HFF-Myc (cell line): ENCODE data around the gene ITGB2.

Source experiments
- DNase-seq: peaks from one replicate; pipeline ENCODE4 v3.0.0-alpha.2; 2011; ENCODE audit warnings: low read depth; ENCODE audit errors: extremely low read depth
- H3K4me3 ChIP-seq: replicated peaks from 2 replicates; pipeline ENCODE4 v1.5.1; 2011; ENCODE audit warnings: low read depth, mild to moderate bottlenecking, control low read depth, low read length
- TF ChIP-seq, protein P1 (sequence below): IDR thresholded peaks from 2 replicates; pipeline ENCODE4 v1.5.1; 2012; ENCODE audit warnings: mild to moderate bottlenecking, low read depth, low read length, control low read depth; ENCODE audit errors: missing control alignments

The ITGB2 gene

GRCh38 chr21:44867464-44867863, 53.2 kb downstream of the ITGB2 start:
- no peak for DNase-seq
- H3K4me3 ChIP-seq: no peak overlapping the region
- TF ChIP-seq, protein P1, sequence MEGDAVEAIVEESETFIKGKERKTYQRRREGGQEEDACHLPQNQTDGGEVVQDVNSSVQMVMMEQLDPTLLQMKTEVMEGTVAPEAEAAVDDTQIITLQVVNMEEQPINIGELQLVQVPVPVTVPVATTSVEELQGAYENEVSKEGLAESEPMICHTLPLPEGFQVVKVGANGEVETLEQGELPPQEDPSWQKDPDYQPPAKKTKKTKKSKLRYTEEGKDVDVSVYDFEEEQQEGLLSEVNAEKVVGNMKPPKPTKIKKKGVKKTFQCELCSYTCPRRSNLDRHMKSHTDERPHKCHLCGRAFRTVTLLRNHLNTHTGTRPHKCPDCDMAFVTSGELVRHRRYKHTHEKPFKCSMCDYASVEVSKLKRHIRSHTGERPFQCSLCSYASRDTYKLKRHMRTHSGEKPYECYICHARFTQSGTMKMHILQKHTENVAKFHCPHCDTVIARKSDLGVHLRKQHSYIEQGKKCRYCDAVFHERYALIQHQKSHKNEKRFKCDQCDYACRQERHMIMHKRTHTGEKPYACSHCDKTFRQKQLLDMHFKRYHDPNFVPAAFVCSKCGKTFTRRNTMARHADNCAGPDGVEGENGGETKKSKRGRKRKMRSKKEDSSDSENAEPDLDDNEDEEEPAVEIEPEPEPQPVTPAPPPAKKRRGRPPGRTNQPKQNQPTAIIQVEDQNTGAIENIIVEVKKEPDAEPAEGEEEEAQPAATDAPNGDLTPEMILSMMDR: no peak

- TF ChIP-seq, protein P1: no peak
- no peak for DNase-seq
Observed at GRCh38 chr21:44866780-44867179, 53.9 kb downstream of the ITGB2 start.

GRCh38 chr21:44865561-44866280, 55.0 kb downstream of the ITGB2 start:
- TF ChIP-seq, protein P1: no peak
- H3K4me3 ChIP-seq: no peak overlapping the region
- no peak for DNase-seq

More at GRCh38 chr21:44866780-44867179, 53.9 kb downstream of the ITGB2 start:
- H3K4me3 ChIP-seq: no peak overlapping the region

DNA sequence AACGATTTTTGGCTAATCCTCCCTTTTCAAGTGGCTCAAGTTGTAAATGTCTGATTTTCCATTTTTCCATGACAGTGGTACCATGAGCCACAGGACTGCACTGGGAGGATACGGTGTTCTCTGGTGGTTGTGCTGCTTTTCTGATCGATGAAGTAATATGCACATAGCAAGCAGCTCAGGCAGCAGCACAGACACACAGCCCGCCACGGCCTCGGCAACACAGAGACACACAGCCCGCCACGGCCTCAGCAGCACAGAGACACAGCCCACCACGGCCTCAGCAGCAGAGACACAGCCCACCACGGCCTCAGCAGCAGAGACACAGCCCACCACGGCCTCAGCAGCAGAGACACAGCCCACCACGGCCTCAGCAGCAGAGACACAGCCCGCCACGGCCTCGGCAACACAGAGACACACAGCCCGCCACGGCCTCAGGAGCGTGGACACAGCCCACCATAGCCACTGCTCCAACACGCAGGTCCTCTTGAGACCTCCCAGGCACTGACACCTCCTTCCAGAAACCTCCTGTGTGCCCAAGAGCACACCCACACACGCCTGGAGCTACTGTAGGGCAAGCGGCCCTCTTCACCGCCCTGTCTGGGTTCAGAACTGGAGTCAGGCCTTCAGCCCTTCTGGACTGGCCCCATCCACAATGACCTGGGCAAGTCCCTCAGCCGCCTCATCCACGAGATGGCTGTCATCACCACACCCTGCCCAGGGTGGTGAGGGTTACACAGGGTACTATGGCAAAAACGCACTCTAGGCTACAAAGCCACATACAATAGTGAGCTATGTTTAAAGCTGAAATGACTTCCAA, 57.6 kb downstream of the ITGB2 start:
- TF ChIP-seq, protein P1: no peak
- DNase-seq: no peak
- H3K4me3 ChIP-seq: no peak overlapping the region

DNA sequence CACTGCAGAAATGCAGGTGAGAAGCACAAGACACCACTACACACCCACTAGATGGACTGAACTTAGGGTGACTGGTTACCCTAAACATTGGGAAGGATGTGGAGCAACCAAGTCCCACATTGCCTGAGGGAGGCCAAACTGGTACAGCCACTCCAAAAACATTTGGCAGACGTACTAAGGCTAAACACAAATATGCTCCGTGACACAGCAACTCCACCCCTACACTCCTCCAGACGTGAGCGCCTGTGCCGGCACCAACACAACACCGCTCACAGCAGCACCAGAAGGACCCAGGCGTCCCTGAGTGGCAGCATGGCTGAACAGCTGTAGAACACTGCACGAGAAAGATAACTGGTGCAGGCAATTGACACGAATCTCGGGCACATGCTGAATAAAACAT, 61.9 kb downstream of the ITGB2 start:
- DNase-seq: no peak
- no peak overlapping the region for H3K4me3 ChIP-seq
- TF ChIP-seq, protein P1: no peak

DNA sequence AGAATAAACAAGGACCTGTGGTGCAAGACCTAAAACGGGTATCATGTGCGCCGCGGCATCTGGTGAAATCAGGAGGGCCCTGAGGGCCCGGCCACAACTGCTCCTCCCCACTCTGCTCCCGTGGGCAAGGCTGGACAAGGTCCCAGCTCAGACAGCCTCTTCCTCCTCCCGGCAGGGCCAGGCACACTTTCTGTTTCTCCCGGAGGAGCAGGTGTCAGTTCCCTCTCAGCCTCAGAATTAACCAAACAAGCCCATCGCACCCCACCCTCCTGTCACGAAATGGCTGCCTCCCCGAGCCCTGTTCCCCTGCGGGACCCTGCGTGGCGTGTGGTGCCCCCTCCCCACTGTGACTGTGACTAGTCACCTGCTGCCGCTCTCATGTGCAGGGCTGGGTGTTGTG, 62.4 kb downstream of the ITGB2 start:
- DNase-seq: no peak
- TF ChIP-seq, protein P1: no peak
- H3K4me3 ChIP-seq: no peak overlapping the region
